Measurements from ENCODE around the gene SST.

DNA sequence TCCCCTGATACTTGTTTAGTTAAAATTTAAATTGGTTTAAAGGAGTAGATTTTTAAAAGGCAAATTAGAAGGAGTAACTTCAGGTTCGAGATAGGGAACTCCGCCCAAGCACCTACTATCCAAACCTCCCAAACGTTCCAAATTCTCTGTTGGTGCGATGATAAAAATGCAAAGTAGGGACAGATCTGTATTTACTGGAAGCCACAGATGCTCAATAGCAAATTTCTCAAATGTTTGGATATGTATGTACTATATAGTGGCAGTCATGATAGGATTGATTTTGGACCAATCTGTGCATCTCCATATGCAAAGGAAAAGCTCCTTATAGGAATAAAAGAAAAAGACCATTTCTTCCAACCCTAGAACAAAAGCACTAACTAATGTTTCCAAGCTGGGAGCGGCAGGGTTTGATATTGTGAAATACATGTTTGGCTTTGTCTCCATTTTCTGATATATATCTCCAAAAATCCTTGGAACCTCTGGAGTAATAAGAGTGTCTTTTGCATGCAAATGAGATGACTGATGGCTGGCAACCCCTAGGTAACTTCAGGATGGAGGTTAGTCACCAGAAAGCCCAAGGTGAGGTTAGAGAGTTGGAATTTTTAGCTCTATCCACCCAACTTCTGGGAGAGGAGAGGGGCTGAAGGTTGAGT is 16.6 kb upstream of the SST start:
- TF ChIP-seq ZNF24 (IDR thresholded peaks at IDR 0.05) (no peak), ZBTB33 (IDR thresholded peaks at IDR 0.05) (no peak), SP1 (IDR thresholded peaks at IDR 0.05; ENCODE audit: low read depth, low read length) (no peak), NBN (IDR thresholded peaks at IDR 0.05) (no peak), RCOR1 (conservative IDR thresholded peaks at IDR 0.05; ENCODE audit: low read depth, low read length) (no peak), MAX (IDR thresholded peaks at IDR 0.05; ENCODE audit: low read depth, low read length) (no peak), RAD21 (IDR thresholded peaks at IDR 0.05; ENCODE audit: insufficient read depth, low read depth, low read length) (no peak), REST (IDR thresholded peaks at IDR 0.05; ENCODE audit: low read depth, low read length) (no peak), SRF (IDR thresholded peaks at IDR 0.05; ENCODE audit: low read depth in 2 of 2, low read length in 2 of 2) (no peak), KDM1A (IDR thresholded peaks at IDR 0.05; ENCODE audit: borderline replicate concordance) (no peak)
- TF ChIP-seq, protein P1, sequence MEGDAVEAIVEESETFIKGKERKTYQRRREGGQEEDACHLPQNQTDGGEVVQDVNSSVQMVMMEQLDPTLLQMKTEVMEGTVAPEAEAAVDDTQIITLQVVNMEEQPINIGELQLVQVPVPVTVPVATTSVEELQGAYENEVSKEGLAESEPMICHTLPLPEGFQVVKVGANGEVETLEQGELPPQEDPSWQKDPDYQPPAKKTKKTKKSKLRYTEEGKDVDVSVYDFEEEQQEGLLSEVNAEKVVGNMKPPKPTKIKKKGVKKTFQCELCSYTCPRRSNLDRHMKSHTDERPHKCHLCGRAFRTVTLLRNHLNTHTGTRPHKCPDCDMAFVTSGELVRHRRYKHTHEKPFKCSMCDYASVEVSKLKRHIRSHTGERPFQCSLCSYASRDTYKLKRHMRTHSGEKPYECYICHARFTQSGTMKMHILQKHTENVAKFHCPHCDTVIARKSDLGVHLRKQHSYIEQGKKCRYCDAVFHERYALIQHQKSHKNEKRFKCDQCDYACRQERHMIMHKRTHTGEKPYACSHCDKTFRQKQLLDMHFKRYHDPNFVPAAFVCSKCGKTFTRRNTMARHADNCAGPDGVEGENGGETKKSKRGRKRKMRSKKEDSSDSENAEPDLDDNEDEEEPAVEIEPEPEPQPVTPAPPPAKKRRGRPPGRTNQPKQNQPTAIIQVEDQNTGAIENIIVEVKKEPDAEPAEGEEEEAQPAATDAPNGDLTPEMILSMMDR (IDR thresholded peaks at IDR 0.05 in 2 of 3, conservative IDR thresholded peaks at IDR 0.05 in 1 of 3; ENCODE audit: control insufficient read depth in 2 of 3, extremely low read depth in 1 of 3, insufficient read depth in 1 of 3, low read depth in 3 of 3, low read length in 3 of 3): no peak

Measured in GM12878 (cell line).